Measurements from ENCODE around the gene CDC42BPA. TPM values are rescaled to one million over a fixed set of nuclear protein-coding genes. Genes with fewer than 3 reads are reported as not detected.

The CDC42BPA gene
- total RNA-seq, 1 experiment from 2014 or later: 32.0 TPM

GRCh38 chr1:227333423-227333822 lies 15.1 kb upstream of the CDC42BPA start:
- no peaks in the 10 kb centered on the region for H3K79me2 ChIP-seq (ENCODE audit: low read length)
- H3F3A ChIP-seq (ENCODE audit: low read length, unreplicated experiment): no peaks in the 10 kb centered on the region
- CTCF ChIA-PET: no interaction called here
- H3K36me3 ChIP-seq (ENCODE audit: low read depth, low read length): no peaks in the 10 kb centered on the region
- H3K4me3 ChIP-seq (ENCODE audit: low read length): no peak overlapping the region
- H4K20me1 ChIP-seq (ENCODE audit: low read length): no peaks in the 10 kb centered on the region
- DNase-seq (no peak), ATAC-seq (no peak)
- H3K27me3 ChIP-seq (ENCODE audit: low read length): no peaks in the 10 kb centered on the region
- POLR2A ChIA-PET (ENCODE audit: unreplicated experiment): no interaction called here
- TF ChIP-seq EZH2 (IDR thresholded peaks at IDR 0.05; ENCODE audit: low read length, unreplicated experiment) (no peak), EZH2phosphoT487 (IDR thresholded peaks at IDR 0.05; ENCODE audit: borderline replicate concordance, low read length) (no peak)
- TF ChIP-seq, protein P1, sequence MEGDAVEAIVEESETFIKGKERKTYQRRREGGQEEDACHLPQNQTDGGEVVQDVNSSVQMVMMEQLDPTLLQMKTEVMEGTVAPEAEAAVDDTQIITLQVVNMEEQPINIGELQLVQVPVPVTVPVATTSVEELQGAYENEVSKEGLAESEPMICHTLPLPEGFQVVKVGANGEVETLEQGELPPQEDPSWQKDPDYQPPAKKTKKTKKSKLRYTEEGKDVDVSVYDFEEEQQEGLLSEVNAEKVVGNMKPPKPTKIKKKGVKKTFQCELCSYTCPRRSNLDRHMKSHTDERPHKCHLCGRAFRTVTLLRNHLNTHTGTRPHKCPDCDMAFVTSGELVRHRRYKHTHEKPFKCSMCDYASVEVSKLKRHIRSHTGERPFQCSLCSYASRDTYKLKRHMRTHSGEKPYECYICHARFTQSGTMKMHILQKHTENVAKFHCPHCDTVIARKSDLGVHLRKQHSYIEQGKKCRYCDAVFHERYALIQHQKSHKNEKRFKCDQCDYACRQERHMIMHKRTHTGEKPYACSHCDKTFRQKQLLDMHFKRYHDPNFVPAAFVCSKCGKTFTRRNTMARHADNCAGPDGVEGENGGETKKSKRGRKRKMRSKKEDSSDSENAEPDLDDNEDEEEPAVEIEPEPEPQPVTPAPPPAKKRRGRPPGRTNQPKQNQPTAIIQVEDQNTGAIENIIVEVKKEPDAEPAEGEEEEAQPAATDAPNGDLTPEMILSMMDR (conservative IDR thresholded peaks at IDR 0.05; ENCODE audit: low read depth, low read length): no peak
- no peak overlapping the region for H3K27ac ChIP-seq (ENCODE audit: low read length)
- peaks cover 11% of the 10 kb centered on the region for H3K9me3 ChIP-seq (ENCODE audit: low read length)
- H3K4me2 ChIP-seq (ENCODE audit: low read length): no peak overlapping the region
- no peak overlapping the region for H2AFZ ChIP-seq (ENCODE audit: low read length)
- H3K4me1 ChIP-seq (ENCODE audit: insufficient read depth, low read length): no peaks in the 10 kb centered on the region
- no TSS peak for BruUV-seq (replicated peaks)
- no peak overlapping the region for H3K9ac ChIP-seq (ENCODE audit: low read length)
- H3K9me2 ChIP-seq (replicated peaks; ENCODE audit: low read length): no peaks in the 10 kb centered on the region
- intact Hi-C loops (cut with micrococcal nuclease): no loop called here

DNA sequence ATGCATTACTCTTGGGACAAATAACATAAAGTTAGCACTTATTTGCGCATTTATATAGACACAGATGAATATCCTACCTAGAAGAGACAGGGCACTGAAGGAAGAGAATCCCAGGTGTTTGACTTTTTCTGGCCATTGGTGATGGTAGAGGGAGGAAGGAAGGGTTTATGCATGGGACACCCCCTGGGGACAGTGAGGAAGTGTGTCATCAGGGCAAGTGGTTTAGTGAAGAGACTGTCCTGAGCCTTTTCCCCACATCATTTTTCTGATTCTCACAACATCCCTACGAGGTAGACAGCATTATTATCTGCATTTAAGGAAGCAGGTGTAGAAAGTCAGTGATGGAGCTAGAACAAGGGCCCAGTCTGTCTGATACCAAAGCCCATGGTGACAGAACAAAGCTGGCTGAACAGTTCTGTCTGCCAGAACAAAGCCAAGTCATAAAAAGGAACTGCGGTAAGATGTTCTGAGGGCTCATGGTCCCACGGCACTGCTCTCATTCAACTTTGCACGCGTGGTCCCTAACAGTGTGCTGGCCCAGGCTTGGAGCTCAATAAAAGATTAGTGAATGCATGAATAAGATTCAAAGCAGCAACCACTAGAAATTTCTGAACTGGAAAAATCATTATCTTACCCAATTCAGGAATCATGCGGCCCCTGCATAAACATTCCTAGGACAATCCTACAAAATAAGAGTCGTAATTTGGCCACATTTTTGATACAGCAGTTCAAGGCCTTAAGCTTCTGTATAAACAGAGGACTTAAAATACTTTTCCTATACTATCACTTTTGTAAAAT lies 12.2 kb upstream of the CDC42BPA start:
- intact Hi-C loops (cut with micrococcal nuclease): no loop called here

More for the DNA sequence above, 12.2 kb upstream of the CDC42BPA start:
- no peak for DNase-seq
- no peaks in the 10 kb centered on the region for H3F3A ChIP-seq (ENCODE audit: low read length, unreplicated experiment)
- H3K36me3 ChIP-seq (ENCODE audit: low read depth, low read length): no peaks in the 10 kb centered on the region
- no peaks in the 10 kb centered on the region for H3K4me1 ChIP-seq (ENCODE audit: insufficient read depth, low read length)
- H3K4me2 ChIP-seq (ENCODE audit: low read length): no peak overlapping the region
- ATAC-seq: no peak
- H4K20me1 ChIP-seq (ENCODE audit: low read length): no peaks in the 10 kb centered on the region
- no peak overlapping the region for H3K4me3 ChIP-seq (ENCODE audit: low read length)
- no peaks in the 10 kb centered on the region for H3K9me2 ChIP-seq (replicated peaks; ENCODE audit: low read length)
- no peak overlapping the region for H3K27ac ChIP-seq (ENCODE audit: low read length)
- H2AFZ ChIP-seq (ENCODE audit: low read length): no peak overlapping the region
- H3K79me2 ChIP-seq (ENCODE audit: low read length): no peaks in the 10 kb centered on the region
- H3K27me3 ChIP-seq (ENCODE audit: low read length): no peaks in the 10 kb centered on the region
- no TSS peak for BruUV-seq (replicated peaks)
- ChIA-PET CTCF (no interaction called here), POLR2A (ENCODE audit: unreplicated experiment) (interaction anchor here (0.7 kb wide), 1 partner anchor 21 kb away, joined by 4 read pairs; no protein-coding TSS in a partner anchor)
- TF ChIP-seq, protein P1 (conservative IDR thresholded peaks at IDR 0.05; ENCODE audit: low read depth, low read length): no peak
- TF ChIP-seq EZH2phosphoT487 (IDR thresholded peaks at IDR 0.05; ENCODE audit: borderline replicate concordance, low read length): no peak
- TF ChIP-seq EZH2 (IDR thresholded peaks at IDR 0.05; ENCODE audit: low read length, unreplicated experiment): no peak
- H3K9me3 ChIP-seq (ENCODE audit: low read length): peaks cover 11% of the 10 kb centered on the region
- no peak overlapping the region for H3K9ac ChIP-seq (ENCODE audit: low read length)
